NCI-H1092 (cell line): ENCODE data around the gene XPA.
A peak's percentile ranks its signal among the peaks of the same experiment; 100 is the strongest.

Experiments used
- DNase-seq: peaks from one replicate; lab custom pipeline; 2025; lab: John Stamatoyannopoulos, UW

XPA gene

DNA sequence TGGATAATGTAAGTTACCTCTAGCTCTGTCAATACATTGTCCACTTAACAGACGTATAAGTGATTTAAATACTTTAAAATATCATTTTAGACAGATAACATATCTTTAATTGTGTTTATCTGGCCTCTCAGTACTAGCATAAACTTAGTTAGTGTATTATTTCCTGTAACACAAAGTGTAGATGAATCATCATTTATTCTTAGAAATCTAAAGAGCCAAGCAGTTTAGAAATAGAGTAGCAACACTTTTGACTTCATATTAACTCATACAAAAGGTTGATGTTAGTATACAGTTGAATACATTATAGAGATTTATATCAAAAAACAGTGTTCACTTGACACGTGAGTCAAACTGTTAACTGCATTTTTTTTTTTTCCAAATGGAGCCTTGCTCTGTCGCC is 45.5 kb downstream of the XPA start:
- DNase-seq = no peak

DNA sequence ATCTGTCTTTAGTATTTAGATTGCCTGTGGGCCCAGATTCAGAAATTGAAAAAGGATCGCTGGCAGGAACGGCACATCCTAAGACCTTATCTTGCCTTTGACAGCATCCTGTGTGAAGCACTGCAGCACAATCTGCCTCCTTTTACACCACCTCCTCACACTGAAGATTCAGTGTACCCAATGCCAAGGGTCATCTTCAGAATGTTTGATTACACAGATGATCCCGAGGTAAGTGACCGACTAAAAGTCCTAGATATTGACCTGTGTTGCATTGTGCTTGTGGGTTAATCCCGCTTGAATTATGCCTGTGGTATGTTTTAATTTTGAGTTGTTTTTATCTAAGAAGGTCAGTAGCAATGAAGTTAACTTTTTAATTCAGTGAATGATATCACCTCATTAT is 49.1 kb downstream of the XPA start:
- no peak for DNase-seq

DNA sequence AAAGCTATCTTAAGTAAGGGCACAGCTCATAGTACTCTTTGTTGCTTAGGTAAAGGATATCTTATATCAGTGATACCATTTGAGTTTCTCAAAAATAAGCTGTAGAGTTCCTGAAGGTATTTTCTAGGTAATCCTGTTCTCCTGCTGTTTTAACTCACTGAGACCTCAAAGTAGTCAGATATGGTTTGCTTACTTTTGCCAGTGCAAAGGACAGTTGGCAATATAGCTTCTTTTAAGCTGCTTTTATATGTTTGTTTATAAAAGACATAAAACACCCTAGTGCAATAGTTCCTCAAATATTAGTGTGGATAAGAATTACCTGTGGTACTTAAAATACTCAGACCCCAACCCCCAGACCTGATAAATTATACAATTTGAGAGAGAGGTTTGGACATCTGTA is 51.4 kb downstream of the XPA start:
- DNase-seq = no peak

DNA sequence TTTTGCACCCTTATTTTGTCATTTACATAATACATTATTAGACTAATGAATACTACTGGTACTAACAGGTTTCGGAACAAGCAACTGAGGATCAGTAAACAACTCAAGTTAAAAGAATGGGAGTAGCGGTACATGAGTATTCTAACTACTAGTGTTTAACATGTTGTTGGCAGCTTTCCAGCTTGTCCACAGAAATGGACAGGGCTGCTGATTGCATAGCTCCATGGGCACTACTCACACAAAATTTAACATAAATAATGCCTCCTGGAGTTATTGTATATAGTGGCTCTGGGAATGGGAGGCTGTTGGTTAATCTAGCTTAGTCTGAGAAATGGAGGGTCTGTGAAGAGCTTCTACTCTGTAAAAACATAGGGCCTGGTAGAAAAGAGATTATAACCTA is 56.8 kb downstream of the XPA start:
- no peak for DNase-seq

DNA sequence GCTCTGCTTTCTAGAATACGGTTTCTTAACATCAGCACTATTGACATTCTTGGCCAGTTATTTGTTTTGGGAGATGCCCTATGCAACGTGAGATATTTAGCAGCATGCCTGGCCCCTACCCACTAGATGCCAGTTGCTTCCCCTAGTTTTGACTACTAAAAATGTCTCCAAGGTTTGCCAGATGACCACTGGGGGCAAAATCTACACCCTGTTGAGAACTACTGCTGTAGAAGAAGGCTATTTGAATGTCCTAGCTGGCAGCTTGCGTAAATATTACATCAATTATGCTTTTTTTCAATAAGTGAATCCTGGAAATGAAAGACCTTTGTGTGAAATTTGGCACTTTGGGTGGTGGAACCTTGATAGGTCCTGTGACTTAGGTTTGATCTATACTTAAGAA is 58.5 kb downstream of the XPA start:
- no peak for DNase-seq

DNA sequence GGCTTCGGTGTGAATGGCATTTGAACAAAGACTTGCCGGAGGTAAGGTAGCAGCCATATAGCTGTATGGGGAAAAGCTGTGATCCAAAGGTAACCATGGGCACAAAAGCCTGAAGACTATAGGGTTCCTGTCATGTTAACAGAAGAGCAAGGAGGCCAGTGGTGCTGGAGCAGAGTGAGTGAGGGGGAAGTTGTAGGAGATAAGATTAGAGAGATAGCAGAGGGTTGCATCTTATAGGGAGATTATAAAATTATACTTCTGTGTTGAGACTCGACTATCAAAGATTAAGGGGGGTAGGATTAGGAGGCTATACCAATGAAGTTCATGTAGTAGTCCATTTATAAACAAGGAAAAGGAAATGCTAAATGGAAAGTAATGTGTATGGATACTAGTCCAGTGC is 60.2 kb downstream of the XPA start:
- no peak for DNase-seq

DNA sequence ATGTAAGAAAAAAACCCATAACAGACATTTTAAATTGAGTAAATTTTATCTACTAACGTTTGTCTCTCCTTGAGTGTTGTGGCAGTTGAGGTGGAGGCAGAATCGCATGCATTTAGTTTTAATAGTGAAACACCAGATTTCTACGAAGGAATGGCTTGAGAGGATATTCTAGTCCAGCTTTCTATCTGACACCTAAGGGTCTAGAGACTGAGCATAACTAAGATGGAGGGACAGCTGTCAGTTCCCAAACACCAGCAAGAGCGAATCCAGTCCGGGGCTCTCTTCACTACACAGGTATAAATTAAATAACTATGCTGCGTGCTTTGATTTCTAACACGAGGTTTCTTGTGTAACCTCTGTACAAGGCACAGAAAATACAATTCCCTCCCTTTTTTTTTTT is 62.1 kb downstream of the XPA start:
- DNase-seq = no peak

DNA sequence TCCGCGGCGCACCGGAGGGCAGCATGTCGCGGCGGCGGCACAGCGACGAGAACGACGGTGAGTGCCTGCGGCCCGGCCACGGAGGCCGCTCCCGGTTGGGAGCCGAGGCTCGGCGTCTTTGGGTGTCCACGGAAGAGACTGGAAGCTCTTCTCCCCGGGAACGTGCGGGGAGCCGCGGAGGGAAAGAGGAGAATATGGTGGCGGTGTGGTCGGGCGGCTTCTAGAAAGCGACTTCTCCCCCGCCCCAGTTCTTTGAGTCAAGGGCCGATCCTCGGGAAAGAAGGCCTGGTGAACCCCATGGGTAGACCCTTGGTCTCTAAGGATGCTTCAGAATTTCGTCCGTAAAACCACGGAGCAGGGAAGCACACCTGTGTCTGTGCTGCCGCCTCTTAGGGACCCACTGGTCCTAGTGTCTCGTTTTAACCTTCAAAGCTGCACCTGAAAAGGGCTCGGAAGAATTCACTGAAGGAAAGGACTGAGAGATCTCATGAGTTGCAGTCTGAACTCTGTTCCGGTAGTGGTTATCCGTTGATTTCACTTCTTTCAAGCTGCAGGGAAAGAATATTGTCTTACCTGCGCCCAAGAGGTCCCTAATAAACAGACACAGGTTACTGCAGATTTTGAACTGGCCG is 63.2 kb downstream of the XPA start:
- peak; percentile 48 for DNase-seq

DNA sequence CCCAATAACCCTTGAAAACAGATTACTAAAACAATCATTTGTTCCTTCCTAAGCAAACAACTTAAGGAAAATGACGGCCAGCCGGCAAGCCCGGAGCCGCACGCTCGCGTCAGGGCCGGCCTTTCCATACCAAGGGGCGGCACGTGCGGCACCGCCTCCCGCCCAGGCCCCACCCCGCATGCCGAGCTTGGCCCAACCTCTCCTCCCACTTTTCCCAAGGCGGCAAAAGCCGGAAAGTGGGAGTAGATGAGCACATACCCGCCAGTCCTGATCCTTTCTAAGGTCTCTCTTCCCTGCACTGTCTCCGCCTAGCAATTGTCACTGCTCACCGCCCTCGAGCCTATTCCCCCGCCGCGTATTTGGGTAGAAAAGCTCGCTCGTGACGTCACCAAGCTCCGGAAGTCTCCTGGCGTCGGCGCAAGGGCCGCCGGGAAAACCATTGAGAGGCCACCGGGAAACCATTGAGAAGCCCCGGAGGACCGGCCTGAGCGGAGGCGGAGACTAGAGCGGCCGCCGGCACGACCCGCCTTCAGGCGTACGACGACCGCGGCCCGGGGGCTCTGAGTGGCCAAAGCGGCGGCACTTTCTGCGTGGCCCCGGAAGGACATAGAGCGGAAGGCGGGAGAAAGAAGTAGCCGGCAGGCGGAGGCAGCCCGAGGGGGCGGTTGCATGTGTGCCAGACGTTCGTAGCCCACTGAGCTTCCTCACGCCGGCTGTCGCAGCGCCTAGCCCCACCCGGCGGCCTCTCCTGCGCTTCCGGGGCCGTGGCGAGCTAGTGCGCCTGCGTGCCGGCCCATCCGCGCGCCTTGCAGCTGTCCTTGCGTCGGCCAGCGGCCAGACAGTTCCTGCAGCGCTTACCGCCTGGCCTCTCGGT is 63.9 kb downstream of the XPA start, which contains the start of the genes NCBP1 and TSTD2:
Gene NCBP1 (plus strand): TSS at position 837 of the 874 bp plus-strand sequence. CDS start 61 bp downstream, outside the sequence.
Gene TSTD2 (minus strand): TSS at position 384 of the 874 bp plus-strand sequence. CDS start 5,806 bp downstream, outside the sequence.
- peak; percentile 99 for DNase-seq

DNA sequence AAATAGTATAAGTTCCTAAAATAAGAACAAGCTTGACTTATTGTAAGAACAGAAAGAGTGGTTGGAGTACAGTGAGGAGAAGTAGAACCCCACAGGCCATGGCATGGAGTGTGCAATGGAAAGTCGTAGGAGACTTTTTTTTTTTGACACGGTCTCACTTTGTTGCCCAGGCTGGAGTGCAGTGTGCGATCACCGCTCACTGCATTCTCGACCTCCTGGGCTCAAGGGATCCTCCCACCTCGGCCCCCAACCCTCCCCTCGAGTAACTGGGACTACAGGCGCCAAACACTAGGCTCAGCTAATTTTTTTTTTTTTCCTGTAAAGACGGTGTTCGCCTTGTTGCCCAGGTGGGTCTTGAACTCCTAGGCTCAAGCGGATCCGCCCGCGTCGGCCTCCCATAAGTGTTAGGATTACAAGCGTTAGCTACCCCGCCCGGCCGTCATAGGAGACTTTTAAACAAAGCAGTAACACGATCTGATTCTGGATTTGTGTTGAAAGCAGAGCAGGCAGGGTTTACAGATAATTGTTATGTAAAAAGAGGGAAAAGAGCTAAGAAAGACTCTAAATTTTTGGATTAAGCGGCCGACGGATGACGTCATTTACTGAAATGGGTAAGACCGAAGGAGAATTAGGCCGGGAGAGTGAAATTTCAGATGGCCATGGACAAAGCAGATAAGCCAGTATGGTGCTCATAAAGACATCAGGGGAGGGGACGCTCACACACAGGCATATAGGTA is 64.7 kb downstream of the XPA start:
- peak; percentile 76 for DNase-seq

DNA sequence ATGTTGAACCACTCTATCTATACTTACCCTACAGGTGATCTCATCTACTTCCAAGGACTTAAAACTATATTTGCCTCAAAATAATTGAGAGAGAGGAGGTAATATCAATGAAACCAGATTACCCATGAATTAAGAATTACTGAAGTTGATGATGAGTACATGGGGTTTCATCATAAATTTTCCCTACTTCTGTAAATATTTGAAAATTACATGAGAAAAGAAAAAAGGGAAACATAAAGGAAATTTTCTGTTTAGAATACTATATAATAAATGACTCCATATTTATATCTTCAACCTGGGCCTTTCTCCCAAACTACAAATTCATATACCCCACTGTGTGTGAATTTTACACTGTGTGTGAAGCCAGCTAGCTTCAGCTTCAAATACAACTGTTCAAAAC is 66.5 kb downstream of the XPA start:
- DNase-seq = no peak

DNA sequence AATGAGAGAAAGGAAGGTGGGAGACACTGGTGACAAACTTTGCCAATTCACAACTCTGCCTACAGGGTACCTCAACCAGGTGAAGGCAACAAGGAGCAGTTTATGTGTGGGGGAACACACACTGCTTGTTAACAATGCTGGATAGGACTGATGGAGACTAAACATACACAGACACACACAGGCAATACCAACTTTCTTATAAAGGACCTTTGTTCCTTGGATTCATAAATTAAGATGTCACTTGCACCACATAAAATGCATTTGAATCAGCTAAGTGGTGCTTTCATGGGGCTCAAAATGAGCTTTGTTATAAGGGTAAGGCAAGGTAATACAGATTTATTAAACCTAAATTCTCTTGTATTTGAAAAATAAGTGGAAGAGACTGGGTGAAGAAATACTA is 68.0 kb downstream of the XPA start:
- no peak for DNase-seq

DNA sequence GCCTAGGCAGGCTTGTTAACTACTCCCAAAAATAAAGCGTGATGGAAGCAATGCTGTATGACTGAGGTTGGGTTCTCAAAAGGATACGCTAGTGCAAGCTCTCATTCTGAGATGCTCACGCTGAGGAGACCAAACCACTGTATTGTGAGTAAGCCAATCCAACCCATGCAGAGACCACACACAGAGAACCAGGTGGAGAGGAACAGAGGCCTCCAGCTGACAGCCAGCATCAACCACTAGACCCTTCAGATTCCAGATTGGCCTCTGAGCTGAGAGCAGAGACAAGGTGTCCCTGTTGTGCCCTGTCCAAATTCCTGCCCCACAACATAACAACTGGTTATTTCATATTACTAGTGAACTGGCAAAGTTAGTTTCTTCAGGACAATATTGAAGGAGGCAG is 68.5 kb downstream of the XPA start:
- DNase-seq = no peak

DNA sequence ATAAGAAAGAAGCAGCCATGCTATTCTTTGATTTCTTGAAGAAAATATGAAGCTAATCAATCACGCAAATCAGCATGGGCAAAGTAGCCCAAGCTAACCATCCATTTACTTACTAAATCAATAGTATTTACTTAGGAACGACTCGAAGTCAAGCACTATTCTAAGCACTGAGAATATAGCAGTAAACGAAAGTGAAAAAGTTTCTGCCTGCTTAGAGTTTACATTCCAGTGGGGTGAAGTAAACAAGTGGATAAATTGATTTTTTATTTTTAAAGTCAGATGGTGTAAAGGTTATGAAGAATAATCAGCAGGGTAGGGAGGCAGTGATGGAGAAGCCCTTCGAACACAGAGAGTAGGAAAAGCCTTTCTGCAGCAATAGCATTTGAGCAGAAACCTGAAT is 69.5 kb downstream of the XPA start:
- DNase-seq = no peak

DNA sequence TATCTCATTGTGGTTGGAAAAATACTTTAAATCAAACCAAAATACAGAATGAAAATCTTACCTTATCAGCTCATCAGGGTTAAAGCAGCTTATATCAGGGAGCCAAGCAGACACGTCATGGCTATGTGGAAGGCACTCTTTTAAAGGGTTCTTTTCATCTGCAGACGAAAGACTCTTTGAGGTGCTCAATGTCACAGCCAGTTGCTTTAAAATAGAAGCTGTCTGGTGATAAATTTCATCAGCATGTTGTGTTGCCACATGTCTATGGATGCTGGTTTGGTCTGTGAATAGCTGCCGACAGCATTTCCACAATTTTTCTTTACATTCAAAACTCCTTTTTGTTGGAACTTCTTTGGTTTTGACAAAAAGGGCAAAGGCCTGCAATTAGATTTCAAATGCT is 71.5 kb downstream of the XPA start:
- no peak for DNase-seq
